Natural killer cell treated with Interleukin-12 subunit alpha and Interleukin-12 subunit beta and Interleukin-15 and Interleukin-18, amount 100 ng/mL, for 72 hours (primary cell): Measurements from ENCODE around the gene IL5RA. TPM values are rescaled to one million over a fixed set of nuclear protein-coding genes. Genes with fewer than 3 reads are reported as not detected.

Experiments
- ATAC-seq, 2 donors: fragments of 150-1000 bp; cut with Tn5 transposase in 1 of 2; sonication (Bioruptor Pico), chemical (Tn5 transposase) in 1 of 2; 2 replicates each; pipeline ENCODE4 v1.10.0; 2021
- DNase-seq: peaks from one replicate; pipeline ENCODE4 v3.0.0; 2022; ENCODE audit warnings: low spot score
- H3K27ac Mint-ChIP-seq, 2 donors: 1 replicate in 1 of 2; 2 replicates in 1 of 2; pipeline ENCODE4 v1.8.0; 2022; ENCODE audit warnings: mixed read lengths in 2 of 2, mild to moderate bottlenecking in 1 of 2, moderate library complexity in 1 of 2
- H3K27me3 Mint-ChIP-seq, 2 donors: 1 replicate in 1 of 2; 2 replicates in 1 of 2; pipeline ENCODE4 v1.8.0; 2022; ENCODE audit warnings: mixed read lengths in 2 of 2
- H3K36me3 Mint-ChIP-seq: one replicate; pipeline ENCODE4 v1.8.0; 2022; ENCODE audit warnings: mixed read lengths
- H3K4me1 Mint-ChIP-seq, 2 donors: 1 replicate in 1 of 2; 2 replicates in 1 of 2; pipeline ENCODE4 v1.8.0; 2022; ENCODE audit warnings: low read depth in 2 of 2, mixed read lengths in 2 of 2, mild to moderate bottlenecking in 1 of 2
- H3K4me3 Mint-ChIP-seq: one replicate; pipeline ENCODE4 v1.8.0; 2022; ENCODE audit warnings: mixed read lengths
- H3K9me3 Mint-ChIP-seq: 2 replicates; pipeline ENCODE4 v1.8.0; 2022; ENCODE audit warnings: mixed read lengths
- total RNA-seq, 2 donors: library from RNA; stranded (reverse); gene quantifications; one replicate each; pipeline ENCODE4 v1.2.3, GENCODE V29; 2022

IL5RA gene
- total RNA-seq, 2 donors from 2014 or later: 5.0 TPM; not detected in 1

GRCh38 chr3:3020209-3020608, 90.0 kb downstream of the IL5RA start:
- Mint-ChIP-seq H3K27me3 (peaks cover 21 to 30% of the 10 kb centered on the region in 2 donors), H3K36me3 (no peaks in the 10 kb centered on the region), H3K4me1 (peaks cover 0 to 5% of the 10 kb centered on the region in 2 donors), H3K27ac (no peak overlapping the region), H3K4me3 (no peak overlapping the region), H3K9me3 (no peaks in the 10 kb centered on the region)
- DNase-seq (no peak), ATAC-seq (no peak)

Other genes starting within 250 kb of the IL5RA start
- gene TRNT1, start 16.6 kb upstream of the IL5RA start, total RNA-seq: 10 to 100 TPM; 29.7 to 70.0 TPM
- gene CRBN, start 69.3 kb upstream of the IL5RA start, total RNA-seq: 10 to 100 TPM; 39.3 to 48.4 TPM